ENCODE results near the gene ZNF883.

The ZNF883 gene

DNA sequence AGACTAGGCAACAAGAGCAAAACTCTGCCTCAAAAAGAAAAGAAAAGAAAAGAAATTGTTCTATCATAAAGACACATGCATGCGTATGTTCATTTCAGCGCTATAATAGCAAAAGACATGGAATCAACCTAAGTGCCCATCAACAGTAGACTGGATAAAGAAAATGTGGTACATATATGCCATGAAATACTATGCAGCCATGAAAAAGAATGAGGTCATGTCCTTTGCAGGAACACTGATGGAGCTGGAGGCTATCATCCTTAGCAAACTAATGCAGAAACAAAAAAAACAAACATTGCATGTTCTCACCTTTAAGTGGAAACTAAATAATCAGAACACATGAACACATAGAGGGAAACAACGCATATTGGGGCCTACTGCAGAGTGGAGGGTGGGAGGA is 6.3 kb upstream of the ZNF883 start:
- no peak overlapping the region for H3K4me3 ChIP-seq (replicated peaks; ENCODE audit: insufficient read depth, low read length)
- no peak overlapping the region for H3K27ac ChIP-seq (replicated peaks)
- no peaks in the 10 kb centered on the region for H3K27me3 ChIP-seq (ENCODE audit: insufficient read depth, poor library complexity, severe bottlenecking)
- DNase-seq (ENCODE audit: low read depth in 1 of 2, low spot score in 1 of 2), result no peak
- TF ChIP-seq SPI1 (IDR thresholded peaks at IDR 0.05; ENCODE audit: borderline replicate concordance, low read depth) (no peak), POLR2AphosphoS5 (IDR thresholded peaks at IDR 0.05; ENCODE audit: low read depth) (no peak), CTCF (IDR thresholded peaks at IDR 0.05; ENCODE audit: insufficient read depth, low read length) (no peak), GABPA (IDR thresholded peaks at IDR 0.05; ENCODE audit: low read depth) (no peak)
- TF ChIP-seq, protein P1, sequence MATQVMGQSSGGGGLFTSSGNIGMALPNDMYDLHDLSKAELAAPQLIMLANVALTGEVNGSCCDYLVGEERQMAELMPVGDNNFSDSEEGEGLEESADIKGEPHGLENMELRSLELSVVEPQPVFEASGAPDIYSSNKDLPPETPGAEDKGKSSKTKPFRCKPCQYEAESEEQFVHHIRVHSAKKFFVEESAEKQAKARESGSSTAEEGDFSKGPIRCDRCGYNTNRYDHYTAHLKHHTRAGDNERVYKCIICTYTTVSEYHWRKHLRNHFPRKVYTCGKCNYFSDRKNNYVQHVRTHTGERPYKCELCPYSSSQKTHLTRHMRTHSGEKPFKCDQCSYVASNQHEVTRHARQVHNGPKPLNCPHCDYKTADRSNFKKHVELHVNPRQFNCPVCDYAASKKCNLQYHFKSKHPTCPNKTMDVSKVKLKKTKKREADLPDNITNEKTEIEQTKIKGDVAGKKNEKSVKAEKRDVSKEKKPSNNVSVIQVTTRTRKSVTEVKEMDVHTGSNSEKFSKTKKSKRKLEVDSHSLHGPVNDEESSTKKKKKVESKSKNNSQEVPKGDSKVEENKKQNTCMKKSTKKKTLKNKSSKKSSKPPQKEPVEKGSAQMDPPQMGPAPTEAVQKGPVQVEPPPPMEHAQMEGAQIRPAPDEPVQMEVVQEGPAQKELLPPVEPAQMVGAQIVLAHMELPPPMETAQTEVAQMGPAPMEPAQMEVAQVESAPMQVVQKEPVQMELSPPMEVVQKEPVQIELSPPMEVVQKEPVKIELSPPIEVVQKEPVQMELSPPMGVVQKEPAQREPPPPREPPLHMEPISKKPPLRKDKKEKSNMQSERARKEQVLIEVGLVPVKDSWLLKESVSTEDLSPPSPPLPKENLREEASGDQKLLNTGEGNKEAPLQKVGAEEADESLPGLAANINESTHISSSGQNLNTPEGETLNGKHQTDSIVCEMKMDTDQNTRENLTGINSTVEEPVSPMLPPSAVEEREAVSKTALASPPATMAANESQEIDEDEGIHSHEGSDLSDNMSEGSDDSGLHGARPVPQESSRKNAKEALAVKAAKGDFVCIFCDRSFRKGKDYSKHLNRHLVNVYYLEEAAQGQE (IDR thresholded peaks at IDR 0.05; ENCODE audit: insufficient replicate concordance, low read depth), result no peak

- DNase-seq (ENCODE audit: low read depth in 1 of 2, low spot score in 1 of 2), result no peak
- Histone ChIP-seq H3K27me3 (ENCODE audit: insufficient read depth, poor library complexity, severe bottlenecking) (peaks cover 3% of the 10 kb centered on the region), H3K4me3 (replicated peaks; ENCODE audit: insufficient read depth, low read length) (no peak overlapping the region), H3K27ac (replicated peaks) (no peak overlapping the region)
- TF ChIP-seq SPI1 (IDR thresholded peaks at IDR 0.05; ENCODE audit: borderline replicate concordance, low read depth), result no peak
- TF ChIP-seq POLR2AphosphoS5 (IDR thresholded peaks at IDR 0.05; ENCODE audit: low read depth), result no peak
Measured at GRCh38 chr9:113012492-113012891, 500 bp upstream of the ZNF883 start.

DNA sequence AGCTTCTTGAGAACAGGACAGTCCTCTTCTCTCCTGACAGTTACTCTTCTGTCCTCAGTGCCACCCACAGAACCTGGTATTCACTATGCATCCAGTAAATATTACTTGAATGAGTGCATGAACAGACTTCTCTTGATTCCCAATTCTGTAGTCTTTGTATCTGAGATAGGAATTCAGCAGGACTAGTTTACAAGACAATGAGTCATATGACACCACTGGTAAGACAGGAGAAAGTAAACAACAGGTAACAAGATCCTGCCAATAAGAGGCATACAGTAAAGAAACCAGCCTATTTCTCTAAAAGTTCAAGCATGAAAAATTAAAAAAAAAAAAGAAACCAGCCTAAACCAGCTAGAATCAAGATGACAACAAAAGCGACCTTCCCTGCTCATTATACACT is 6.2 kb downstream of the ZNF883 start:
- DNase-seq (ENCODE audit: low read depth in 1 of 2, low spot score in 1 of 2), result no peak

More for the DNA sequence above, 6.2 kb downstream of the ZNF883 start:
- no peaks in the 10 kb centered on the region for H3K27me3 ChIP-seq (ENCODE audit: insufficient read depth, poor library complexity, severe bottlenecking)
- no peak overlapping the region for H3K27ac ChIP-seq (replicated peaks)
- no peak for TF ChIP-seq SPI1 (IDR thresholded peaks at IDR 0.05; ENCODE audit: borderline replicate concordance, low read depth)
- TF ChIP-seq, protein P1 (IDR thresholded peaks at IDR 0.05; ENCODE audit: insufficient replicate concordance, low read depth), result no peak
- no peak for TF ChIP-seq GABPA (IDR thresholded peaks at IDR 0.05; ENCODE audit: low read depth)
- TF ChIP-seq CTCF (IDR thresholded peaks at IDR 0.05; ENCODE audit: insufficient read depth, low read length), result no peak
- TF ChIP-seq POLR2AphosphoS5 (IDR thresholded peaks at IDR 0.05; ENCODE audit: low read depth), result no peak
- H3K4me3 ChIP-seq (replicated peaks; ENCODE audit: insufficient read depth, low read length), result no peak overlapping the region
